ENCODE results near the gene CARS2.
"Not testable (repeated sequence)": the region's sequence is repeated elsewhere in the genome, so short reads cannot be mapped to it uniquely, and the experiment has no call there.

The CARS2 gene, protein sequence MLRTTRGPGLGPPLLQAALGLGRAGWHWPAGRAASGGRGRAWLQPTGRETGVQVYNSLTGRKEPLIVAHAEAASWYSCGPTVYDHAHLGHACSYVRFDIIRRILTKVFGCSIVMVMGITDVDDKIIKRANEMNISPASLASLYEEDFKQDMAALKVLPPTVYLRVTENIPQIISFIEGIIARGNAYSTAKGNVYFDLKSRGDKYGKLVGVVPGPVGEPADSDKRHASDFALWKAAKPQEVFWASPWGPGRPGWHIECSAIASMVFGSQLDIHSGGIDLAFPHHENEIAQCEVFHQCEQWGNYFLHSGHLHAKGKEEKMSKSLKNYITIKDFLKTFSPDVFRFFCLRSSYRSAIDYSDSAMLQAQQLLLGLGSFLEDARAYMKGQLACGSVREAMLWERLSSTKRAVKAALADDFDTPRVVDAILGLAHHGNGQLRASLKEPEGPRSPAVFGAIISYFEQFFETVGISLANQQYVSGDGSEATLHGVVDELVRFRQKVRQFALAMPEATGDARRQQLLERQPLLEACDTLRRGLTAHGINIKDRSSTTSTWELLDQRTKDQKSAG

DNA sequence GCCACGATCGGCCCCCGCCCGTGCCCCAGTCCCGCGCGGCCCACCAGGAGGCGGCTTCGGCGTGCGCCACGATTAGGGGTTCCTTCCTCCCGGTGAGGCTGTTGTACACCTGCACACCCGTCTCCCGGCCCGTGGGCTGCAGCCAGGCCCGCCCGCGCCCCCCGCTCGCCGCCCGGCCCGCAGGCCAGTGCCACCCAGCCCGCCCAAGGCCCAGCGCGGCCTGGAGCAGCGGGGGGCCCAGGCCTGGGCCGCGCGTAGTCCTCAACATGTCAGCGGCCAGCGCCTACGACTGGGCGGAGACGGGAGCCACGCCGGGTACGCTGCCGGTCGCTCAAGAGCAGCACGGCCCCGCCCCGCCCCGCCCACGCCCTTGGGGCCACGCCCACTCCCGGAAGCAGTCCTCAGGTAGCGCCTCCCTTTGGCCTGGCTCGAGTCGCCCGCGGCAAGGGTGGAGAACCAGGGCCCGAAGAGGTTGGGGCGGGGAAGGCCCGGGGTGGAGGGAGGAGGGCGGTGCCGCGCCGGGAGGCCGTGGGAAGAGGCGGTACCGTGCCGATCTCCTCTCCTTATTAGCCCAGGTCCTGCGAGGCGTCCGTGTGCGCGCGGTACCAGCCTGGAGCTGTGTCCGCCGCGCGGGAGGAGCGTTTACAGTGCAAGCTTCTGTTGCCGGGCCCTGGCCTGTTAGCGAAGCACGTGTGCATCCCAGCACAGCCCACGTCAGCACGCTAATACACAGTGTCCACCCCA, at the start of gene CARS2:
CARS2 (minus strand) TSS at position 291 of the 744 bp plus-strand sequence; CDS start at position 268, 23 bp downstream.
- DNase-seq (ENCODE audit: low read depth in 2 of 2): peak; percentile 91 to 93

DNA sequence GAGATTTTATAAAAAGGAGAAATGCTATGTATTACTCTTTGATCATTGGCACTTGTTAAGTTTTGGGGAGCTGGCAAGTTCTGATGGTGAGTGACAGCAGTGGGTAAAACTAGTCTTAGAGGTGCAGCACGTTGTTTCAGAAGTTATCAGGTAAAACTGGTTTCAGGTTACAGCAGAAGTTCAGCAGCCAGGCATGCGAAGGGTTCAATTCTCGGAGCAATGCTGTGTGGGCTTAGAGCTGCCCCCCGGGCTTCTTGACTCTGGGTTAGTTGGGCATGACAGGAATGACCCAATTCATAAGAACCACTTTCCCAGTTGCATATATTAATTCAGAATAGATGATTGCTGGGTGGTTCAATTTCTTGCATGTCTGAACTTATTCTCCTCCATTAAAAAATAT, 42.4 kb upstream of the CARS2 start:
- no peak for DNase-seq (ENCODE audit: low read depth in 2 of 2)

DNA sequence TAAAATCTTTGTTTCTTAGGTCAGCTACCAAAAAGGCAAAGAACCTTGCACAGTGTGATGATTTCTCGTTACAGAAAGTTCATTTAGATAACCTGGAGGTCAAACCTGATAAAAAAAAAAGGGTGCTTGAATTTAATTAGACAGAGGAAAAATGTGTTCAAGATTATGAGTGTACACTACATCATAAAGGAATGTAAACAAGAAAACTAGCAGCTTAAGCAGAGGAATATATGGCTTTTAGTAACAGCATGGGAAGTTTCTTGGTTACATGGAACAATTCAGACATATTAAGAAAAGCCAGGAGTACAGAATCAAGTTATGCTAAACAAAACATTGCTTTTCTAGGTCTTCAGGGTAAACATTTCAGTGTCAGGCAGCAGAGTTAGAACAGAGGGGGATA, 40.5 kb upstream of the CARS2 start:
- no peak for DNase-seq (ENCODE audit: low read depth in 2 of 2)

DNA sequence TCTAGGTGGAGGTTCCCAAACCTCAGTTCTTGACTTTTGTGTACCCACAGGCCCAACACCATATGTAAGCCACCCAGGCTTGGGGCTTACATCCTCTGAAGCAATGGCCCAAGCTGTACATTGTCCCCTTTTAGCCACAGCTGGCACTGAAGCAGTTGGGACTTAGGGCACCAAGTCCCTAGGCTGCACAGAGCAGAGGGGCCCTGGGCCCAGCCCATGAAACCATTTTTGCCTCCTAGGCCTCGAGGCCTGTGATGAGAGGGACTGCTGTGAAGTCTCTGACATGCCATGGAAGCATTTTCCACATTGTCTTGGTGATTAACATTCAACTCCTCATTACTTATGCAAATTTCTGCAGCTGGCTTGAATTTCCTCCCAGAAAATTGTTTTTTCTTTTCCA, 37.8 kb upstream of the CARS2 start:
- no peak for DNase-seq (ENCODE audit: low read depth in 2 of 2)

DNA sequence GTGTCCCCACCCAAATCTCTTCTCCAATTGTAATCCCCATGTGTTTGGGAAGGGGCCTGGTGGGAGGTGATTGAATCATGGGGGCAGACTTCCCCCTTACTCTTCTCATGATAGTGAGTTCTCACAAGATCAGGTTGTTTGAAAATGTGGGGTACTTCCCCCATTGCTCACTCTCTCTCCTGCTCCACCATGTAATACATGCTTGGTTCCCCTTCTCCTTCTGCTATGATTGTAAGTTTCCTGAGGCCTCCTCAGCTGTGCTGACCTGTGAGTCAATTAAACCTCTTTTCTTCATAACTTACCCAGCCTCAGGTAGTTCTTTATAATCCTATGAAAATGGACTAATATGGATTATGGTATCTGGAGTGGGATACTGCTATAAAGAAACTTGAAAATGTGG, 31.6 kb upstream of the CARS2 start:
- no peak for DNase-seq (ENCODE audit: low read depth in 2 of 2)

DNA sequence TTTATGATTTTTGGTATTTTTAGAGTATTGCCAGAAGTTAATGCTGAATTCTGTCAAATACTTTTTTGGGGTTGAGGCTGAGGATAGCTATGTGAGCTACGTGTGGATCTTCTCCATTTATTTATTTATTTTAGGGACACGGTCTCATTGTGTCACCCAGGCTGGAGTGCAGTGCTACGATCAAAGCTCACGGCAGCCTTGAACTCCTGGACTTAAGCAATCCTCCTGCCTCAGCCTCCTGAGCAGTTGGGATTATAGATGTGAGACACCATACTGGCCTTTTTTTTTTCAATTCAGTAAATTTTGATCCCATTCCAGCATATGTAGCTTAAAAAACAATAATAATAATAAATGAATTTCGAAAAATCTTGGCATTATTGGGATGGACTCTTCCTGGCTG, 28.6 kb upstream of the CARS2 start:
- no peak for DNase-seq (ENCODE audit: low read depth in 2 of 2)

DNA sequence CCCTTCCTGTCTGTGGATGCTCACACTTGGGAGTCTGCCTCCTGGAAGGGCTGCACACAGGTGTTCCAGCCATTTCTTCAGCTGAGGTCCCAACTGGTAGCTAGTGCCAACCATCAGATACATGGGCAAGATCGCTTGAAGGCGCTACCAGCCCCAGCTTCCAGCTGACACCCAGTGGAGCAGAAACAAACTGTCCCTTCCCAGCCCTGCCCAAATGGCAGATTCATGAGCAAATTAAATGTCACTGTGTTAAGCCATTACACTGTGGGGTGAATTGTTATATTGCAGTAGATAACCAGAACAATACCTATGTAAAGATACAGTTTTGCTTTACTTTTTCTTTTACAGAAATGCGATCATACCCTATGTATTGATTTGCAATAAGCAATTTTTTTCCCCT, 25.2 kb upstream of the CARS2 start:
- no peak for DNase-seq (ENCODE audit: low read depth in 2 of 2)

DNA sequence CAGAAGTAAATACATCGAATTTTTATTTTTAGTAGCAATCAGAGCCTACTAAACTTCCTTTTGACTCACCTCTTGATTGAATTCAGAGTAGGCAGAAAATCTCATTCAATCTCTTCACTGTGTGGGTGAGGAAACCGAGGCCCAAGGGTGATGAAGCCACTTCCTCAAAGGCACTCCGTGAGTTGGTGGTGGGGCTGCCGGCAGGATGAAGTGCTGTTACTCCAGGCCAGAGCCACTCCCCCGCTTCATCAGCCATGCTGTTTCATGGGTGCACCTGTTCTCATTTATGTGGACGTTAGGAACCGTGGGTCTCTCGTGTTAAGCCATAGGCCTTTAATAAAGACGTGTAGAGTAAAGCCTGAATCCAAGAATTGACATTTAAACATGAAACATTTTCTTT, 20.8 kb upstream of the CARS2 start:
- peak in 1 of 2 donors; percentile 40 for DNase-seq (ENCODE audit: low read depth in 2 of 2)

DNA sequence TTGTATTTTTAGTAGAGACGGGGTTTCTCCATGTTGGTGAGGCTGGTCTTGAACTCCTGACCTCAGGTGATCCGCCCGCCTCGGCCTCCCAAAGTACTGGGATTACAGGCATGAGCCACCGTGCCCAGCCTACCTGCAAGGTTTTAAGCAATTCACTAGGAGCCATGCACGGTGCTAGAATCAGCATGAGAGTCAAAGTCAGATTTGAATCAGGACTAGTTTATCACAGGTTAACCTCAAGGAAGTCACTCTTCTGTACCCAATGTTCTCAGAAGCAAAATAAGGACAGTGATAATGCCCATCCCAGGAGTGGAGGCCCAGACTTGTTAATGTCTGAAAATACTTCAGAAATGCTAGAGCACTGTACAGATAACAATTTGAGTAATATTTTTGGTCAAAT, 20.2 kb upstream of the CARS2 start:
- DNase-seq (ENCODE audit: low read depth in 2 of 2): not testable (repeated sequence)

DNA sequence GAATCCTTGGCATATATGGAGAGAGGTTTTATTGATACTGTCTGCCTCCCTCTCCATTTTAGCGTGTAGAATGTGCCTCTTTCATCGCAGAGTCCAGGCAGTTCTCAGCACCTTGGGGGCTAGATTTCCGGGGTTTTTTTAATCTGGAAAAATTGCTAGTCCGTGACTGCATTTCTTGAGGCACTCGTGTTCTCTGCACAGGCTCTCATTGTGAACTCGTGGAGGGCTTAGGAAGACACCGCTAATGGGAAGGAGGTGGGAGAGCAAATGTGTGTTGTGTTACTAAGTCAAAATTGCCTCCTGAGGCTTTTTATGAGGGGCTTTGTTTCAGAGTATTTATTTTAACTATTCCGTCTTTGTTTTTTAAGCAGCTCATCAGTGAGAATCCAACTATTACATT, 17.7 kb upstream of the CARS2 start:
- no peak for DNase-seq (ENCODE audit: low read depth in 2 of 2)

DNA sequence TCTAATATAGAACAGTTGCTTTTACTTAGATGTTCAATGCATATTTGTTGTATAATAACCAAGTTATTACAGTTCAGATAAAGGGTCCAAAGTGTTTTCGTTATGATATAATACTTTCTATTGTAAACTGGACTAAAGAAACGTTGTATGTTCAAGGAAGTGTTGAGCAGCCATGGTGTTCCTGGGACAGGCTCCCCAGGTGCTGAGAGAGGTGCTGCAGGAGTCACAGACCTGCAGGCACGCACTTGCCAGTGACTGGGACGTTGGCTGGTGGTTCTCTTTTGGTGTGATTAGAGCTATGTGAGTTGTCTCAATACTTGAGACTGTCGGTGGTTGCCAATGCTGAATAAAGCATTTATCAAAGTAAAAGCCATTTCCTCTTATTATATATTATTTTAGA, 17.1 kb upstream of the CARS2 start:
- no peak for DNase-seq (ENCODE audit: low read depth in 2 of 2)

DNA sequence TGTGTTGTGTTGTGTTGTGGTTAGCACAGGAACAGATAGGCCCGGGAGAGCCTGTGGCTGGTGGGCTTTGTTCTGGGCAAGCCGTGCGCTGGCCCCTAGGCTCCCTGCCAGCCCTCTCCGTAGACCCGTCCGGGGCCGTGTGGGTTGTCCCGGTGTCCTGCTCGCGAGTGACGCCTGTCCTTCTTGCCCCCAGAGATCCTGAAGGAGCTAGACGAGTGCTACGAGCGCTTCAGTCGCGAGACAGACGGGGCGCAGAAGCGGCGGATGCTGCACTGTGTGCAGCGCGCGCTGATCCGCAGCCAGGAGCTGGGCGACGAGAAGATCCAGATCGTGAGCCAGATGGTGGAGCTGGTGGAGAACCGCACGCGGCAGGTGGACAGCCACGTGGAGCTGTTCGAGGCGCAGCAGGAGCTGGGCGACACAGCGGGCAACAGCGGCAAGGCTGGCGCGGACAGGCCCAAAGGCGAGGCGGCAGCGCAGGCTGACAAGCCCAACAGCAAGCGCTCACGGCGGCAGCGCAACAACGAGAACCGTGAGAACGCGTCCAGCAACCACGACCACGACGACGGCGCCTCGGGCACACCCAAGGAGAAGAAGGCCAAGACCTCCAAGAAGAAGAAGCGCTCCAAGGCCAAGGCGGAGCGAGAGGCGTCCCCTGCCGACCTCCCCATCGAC, 13.3 kb upstream of the CARS2 start:
- no peak for DNase-seq (ENCODE audit: low read depth in 2 of 2)

DNA sequence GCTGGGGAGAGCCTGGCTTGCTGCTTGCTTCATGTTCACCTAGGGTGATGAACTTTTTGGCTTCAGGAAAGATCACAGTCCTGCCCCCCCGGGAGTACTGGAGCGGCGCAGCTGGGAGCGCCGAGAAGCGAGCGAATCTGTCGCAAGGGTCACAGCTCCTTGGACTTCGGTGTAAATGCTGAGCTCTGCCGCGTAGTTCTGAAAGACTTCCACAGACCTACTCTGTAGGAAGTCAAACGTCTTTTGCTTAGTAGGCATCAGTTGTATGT, 10.3 kb upstream of the CARS2 start:
- no peak for DNase-seq (ENCODE audit: low read depth in 2 of 2)

DNA sequence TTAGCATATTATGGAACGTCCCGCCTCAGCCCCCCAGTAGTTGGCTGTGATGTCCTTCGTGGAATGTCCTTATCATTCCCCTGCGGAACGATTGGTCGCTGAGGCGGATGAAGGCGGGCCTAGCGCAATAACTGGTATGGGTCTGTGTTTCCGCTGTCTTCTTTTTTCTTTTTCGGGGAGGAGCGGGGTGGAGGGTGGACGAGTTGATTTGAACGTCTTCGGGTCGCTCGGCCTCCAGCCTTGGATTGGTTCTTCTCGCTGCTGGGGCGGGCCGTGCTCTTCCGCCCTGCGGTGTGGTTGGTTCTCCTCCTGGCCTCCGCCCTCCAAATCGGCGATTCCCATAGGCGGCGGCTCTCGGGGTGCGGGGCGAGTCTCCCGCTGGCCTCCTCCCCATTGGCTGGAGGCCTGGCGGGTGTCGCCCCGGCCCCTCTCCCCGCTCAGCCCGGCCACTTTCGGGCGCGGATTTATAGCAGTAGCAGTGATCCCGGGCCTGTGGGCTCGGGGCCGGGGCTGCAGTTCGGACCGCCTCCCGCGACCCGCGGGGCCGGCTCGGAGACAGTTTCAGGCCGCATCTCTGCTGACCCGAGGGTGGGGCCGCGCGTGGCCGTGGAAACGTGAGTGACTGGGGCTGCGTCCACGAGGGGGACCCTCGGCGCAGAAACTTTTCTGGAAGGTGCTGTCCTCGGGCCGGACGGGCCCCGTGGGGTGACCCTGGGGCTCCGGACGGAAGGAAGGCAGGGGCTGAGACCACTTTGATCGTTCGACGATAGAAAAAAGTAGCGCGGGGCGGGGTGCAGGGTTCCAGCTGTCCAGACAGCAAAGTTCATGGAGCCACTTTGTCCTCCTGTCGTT, 9.7 kb upstream of the CARS2 start:
- peak; percentile 87 to 91 for DNase-seq (ENCODE audit: low read depth in 2 of 2)

DNA sequence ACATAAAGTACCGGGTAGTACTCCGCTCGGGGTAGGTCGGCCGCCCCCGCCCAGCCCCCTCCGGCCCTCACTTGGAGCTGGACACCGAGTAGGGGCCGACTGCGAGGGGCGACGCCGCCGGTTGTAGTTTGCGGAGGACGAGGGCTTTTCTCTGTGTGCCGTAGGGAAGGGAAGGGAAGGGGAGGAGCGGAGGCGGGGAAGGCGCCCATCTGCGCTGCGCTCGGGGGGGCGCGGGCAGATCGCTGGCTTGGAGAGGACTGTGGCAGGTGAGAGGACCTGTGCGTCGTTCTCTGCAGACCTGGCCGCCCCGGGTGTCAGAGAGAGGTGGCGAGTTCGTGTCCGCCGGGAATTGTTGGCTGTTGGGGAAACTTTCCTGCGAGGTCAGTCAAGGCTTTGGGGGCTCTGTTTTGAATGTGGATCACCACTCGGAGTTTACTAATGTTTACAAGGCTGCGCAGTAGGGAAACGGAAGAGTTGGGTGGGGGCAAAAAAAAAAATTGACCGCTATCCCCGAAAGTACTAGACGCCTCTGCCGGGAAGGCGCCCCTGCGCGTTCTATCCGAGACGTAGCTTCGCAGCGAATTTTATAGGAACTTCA, 9.0 kb upstream of the CARS2 start:
- DNase-seq (ENCODE audit: low read depth in 2 of 2): peak in 1 of 2 donors; percentile 35

DNA sequence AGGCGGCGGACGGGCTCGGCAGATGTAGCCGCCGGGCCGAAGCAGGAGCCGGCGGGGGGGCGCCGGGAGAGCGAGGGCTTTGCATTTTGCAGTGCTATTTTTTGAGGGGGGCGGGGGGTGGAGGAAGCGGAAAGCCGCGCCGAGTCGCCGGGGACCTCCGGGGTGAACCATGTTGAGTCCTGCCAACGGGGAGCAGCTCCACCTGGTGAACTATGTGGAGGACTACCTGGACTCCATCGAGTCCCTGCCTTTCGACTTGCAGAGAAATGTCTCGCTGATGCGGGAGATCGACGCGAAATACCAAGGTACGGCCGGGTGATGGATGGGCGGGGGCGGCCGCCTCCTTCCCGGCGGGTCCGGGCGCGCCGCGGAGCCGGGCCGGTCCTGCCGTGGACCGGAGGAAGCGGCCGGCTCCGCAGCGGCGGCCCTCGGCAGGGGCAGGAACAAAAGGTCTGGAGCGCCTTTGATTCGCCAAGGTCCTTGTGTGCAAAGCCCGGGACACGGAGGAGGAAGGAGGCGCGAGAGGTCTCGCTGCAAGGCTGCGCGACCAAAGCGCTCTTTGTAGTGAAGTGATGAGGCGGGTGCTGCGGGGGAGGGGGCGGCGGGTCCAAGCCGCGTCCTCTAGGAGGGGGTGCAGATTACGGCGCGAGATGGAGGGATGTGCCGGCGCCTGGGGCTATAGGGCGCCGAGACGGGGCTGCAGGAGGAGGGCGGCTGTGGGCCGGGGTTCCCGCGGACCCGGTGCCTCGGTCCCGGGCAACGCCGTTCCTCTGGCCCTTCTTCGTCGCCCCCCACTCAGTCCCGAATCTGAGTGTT, 8.3 kb upstream of the CARS2 start:
- peak in 1 of 2 donors; percentile 54 for DNase-seq (ENCODE audit: low read depth in 2 of 2)

DNA sequence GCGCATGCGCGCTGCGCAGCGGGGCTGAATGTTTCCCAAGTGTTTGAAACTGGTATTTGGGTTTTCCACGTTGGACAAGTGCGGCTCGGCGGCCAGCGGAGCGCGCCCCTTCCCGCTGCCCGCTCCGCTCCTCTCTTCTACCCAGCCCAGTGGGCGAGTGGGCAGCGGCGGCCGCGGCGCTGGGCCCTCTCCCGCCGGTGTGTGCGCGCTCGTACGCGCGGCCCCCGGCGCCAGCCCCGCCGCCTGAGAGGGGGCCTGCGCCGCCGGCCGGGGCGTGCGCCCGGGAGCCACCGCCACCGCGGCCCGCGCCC, 7.7 kb upstream of the CARS2 start, which contains the start of gene ING1:
ING1 (plus strand) TSS at position 59 of the 311 bp plus-strand sequence. CDS start 450 bp downstream, outside the sequence.
- DNase-seq (ENCODE audit: low read depth in 2 of 2): no peak

DNA sequence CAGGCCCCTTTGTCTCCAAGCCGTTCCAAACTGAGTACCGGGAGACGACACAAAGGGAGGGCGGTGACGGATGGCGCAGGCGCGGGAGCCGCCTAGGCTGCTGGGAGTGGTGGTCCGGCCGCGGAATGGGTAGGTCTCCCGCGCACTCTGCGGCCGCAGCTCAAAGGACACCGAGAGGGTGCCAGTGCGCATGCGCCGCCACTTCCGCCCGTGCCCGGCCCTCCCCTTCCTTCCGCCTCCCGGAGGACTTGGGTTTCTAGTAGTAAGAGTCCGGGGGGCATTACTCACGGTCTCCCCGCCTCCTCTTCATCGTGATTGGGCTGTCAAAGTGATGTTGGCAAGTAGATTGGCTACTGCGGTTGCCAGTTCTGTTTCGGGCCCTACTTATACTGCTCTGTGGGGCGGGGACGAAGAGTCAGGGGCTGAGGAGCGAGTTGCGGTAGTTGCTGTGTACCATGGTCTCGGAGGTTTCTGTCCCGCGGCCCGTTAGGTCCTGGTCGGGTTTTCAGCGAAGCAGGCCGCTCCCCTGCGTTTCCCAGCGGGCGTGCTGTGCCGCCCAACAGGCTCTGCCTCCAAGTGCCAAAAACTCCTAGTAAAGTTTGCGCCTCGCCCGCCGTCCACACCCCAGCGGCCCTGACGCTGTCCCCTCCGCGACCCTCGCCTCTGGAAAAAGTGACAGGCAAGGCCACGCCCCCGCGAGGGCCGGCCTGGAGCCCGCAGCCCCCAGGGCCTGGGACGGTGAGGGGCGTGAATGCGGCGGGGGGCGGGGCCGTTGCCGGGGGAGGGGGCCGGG, 7.1 kb upstream of the CARS2 start:
- DNase-seq (ENCODE audit: low read depth in 2 of 2): peak; percentile 97

DNA sequence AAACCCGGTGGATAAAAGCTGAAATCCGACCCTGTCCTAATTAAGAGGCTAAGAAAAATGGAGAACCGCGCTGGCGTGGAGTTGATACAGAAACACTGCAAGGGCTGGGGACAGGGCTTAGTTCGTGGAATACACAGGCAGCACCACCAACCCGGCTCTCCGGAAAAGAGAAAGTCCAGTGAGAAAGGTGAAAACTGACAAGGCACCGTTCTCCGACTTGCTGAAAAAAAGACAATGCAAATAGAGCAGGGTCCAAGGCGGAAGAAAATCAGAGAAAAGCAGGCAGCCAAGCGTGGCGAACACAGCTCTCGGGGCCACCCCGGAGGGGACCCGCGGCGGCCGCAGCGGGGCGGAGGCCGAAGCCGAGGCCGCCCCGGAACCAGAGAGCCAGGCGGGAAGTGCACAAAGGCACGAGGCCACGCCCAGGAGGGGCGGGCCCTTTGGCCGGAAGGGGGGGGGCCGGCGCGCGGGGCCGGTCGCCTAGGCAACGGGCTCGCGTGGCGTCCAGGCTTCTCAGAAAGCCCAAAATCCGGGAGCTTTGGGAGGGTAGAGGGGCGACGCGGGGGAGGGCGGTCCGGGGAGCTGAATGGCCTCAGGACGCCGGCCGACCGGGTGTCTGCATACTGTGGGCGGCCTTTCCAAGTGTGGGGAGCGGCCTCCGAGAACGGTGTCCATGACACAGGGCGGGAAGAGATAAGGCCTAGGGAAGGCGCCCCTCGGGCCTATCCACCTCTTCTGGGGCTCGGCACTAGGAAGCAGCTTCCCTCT, 6.3 kb upstream of the CARS2 start:
- DNase-seq (ENCODE audit: low read depth in 2 of 2): peak; percentile 79 to 88
